Measurements from ENCODE around the gene TLCD2. TPM values are rescaled to one million over a fixed set of nuclear protein-coding genes. Genes with fewer than 3 reads are reported as not detected.

Gene TLCD2
- total and polyA plus RNA-seq, 2 of the 13 experiments (the other 11 are each of a cell fraction or from before 2014, with no cell fraction given) = 0.90 to 1.1 TPM

DNA sequence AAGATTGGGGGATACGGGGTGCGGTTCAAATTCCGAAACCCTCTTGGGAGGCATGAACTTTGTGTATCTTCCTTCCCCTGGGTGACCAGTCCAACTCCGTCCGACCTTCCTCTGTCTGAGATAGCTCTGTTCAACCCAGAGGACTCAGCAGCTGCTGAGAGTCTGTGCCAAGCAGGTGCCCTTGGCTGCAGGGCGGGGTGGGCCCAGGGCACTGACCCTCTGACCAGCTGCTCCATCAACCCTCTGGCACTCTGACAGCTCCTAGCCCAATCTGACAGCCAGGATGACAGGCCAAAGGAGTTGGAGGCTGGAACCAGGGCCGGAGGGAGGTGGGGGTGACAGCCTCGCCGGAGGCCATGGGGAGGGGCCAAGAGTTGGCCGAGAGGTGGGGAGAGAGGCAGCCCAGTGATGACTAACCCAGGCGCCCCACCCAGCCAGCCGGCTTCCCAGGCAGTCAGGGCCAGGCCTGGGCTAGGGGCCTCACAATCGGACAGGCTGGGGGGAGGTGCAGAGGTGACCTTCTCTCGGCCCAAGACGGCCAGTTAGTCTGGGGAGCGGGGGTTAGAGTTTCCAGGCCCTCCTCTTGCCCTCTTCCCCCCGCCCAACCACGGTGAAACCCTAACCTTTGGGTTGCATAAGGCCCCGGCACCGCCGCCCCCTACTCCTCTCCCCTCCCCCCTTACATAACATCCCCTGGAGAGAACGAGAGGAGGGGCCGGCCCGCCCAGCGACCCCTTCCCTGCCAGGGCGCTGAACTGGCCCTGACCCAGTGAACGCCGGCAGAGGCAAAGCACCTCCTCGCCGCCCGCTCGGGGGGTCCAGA lies 5.0 kb upstream of the TLCD2 start (continued):
- TF ChIP-seq, protein P1, sequence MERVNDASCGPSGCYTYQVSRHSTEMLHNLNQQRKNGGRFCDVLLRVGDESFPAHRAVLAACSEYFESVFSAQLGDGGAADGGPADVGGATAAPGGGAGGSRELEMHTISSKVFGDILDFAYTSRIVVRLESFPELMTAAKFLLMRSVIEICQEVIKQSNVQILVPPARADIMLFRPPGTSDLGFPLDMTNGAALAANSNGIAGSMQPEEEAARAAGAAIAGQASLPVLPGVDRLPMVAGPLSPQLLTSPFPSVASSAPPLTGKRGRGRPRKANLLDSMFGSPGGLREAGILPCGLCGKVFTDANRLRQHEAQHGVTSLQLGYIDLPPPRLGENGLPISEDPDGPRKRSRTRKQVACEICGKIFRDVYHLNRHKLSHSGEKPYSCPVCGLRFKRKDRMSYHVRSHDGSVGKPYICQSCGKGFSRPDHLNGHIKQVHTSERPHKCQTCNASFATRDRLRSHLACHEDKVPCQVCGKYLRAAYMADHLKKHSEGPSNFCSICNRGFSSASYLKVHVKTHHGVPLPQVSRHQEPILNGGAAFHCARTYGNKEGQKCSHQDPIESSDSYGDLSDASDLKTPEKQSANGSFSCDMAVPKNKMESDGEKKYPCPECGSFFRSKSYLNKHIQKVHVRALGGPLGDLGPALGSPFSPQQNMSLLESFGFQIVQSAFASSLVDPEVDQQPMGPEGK (CRISPR knock-in tag; IDR thresholded peaks at IDR 0.05) = peak; percentile 93
- TF ChIP-seq YEATS4 (CRISPR knock-in tag; IDR thresholded peaks at IDR 0.05; ENCODE audit: borderline replicate concordance) = peak; percentile 50; the same call in 1 of the 2 replicates
- 0 out of 2 replicates have a peak, but pooled peaks have one; percentile 23 for TF ChIP-seq ZKSCAN8 (CRISPR knock-in tag; IDR thresholded peaks at IDR 0.05; ENCODE audit: borderline replicate concordance)
- peak; percentile 32; the same call in 1 of the 2 replicates for TF ChIP-seq MED1 (CRISPR knock-in tag; IDR thresholded peaks at IDR 0.05)
- TF ChIP-seq THAP11 (CRISPR knock-in tag; IDR thresholded peaks at IDR 0.05) = peak; percentile 60; the same call in 1 of the 2 replicates
- TF ChIP-seq ZFX (CRISPR knock-in tag; IDR thresholded peaks at IDR 0.05; ENCODE audit: low read depth) = peak; percentile 3; the same call in 1 of the 2 replicates
- TF ChIP-seq EP300 (IDR thresholded peaks at IDR 0.05; ENCODE audit: low read depth in 2 of 2, low read length in 2 of 2) = peak in 1 of 2 experiments; percentile 39; a peak in 2 of 4 replicates
- TF ChIP-seq EP300 (CRISPR knock-in tag; IDR thresholded peaks at IDR 0.05; ENCODE audit: borderline replicate concordance) = no peak
- no peak for TF ChIP-seq HMG20A (CRISPR knock-in tag; IDR thresholded peaks at IDR 0.05; ENCODE audit: borderline replicate concordance)
- no peak for TF ChIP-seq MIER2 (CRISPR knock-in tag; IDR thresholded peaks at IDR 0.05)
- peak; percentile 21; the same call in 1 of the 2 replicates for TF ChIP-seq SALL1 (CRISPR knock-in tag; IDR thresholded peaks at IDR 0.05)
- TF ChIP-seq NCOA2 (CRISPR knock-in tag; IDR thresholded peaks at IDR 0.05) = peak; percentile 53
- TF ChIP-seq, protein P2, sequence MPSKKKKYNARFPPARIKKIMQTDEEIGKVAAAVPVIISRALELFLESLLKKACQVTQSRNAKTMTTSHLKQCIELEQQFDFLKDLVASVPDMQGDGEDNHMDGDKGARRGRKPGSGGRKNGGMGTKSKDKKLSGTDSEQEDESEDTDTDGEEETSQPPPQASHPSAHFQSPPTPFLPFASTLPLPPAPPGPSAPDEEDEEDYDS (CRISPR knock-in tag; IDR thresholded peaks at IDR 0.05) = 0 out of 2 replicates have a peak, but pooled peaks have one; percentile 54
- TF ChIP-seq ZNF567 (CRISPR knock-in tag; IDR thresholded peaks at IDR 0.05; ENCODE audit: borderline replicate concordance) = no peak
- TF ChIP-seq TBX2 (CRISPR knock-in tag; IDR thresholded peaks at IDR 0.05; ENCODE audit: borderline replicate concordance) = no peak; the same call in none of the 2 replicates
- TF ChIP-seq ZNF496 (CRISPR knock-in tag; IDR thresholded peaks at IDR 0.05; ENCODE audit: insufficient replicate concordance) = no peak
- TF ChIP-seq CAMTA2 (CRISPR knock-in tag; IDR thresholded peaks at IDR 0.05; ENCODE audit: borderline replicate concordance) = no peak
- no peak for TF ChIP-seq SOX13 (IDR thresholded peaks at IDR 0.05)
- peak; percentile 36 to 87; a peak in 1 of 4 replicates for TF ChIP-seq SOX13 (CRISPR knock-in tag; conservative IDR thresholded peaks at IDR 0.05 in 1 of 2, IDR thresholded peaks at IDR 0.05 in 1 of 2)
- no peak; the same call in 1 of the 2 replicates for TF ChIP-seq DPF2 (CRISPR knock-in tag; IDR thresholded peaks at IDR 0.05; ENCODE audit: borderline replicate concordance, low read depth)
- TF ChIP-seq, protein P3, sequence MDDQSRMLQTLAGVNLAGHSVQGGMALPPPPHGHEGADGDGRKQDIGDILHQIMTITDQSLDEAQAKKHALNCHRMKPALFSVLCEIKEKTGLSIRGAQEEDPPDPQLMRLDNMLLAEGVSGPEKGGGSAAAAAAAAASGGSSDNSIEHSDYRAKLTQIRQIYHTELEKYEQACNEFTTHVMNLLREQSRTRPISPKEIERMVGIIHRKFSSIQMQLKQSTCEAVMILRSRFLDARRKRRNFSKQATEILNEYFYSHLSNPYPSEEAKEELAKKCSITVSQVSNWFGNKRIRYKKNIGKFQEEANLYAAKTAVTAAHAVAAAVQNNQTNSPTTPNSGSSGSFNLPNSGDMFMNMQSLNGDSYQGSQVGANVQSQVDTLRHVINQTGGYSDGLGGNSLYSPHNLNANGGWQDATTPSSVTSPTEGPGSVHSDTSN (CRISPR knock-in tag; IDR thresholded peaks at IDR 0.05; ENCODE audit: borderline replicate concordance) = no peak
- TF ChIP-seq SPEN (CRISPR knock-in tag; IDR thresholded peaks at IDR 0.05; ENCODE audit: low read depth) = no peak
- peak; percentile 88; the same call in 1 of the 2 replicates for TF ChIP-seq ZFP82 (CRISPR knock-in tag; IDR thresholded peaks at IDR 0.05; ENCODE audit: borderline replicate concordance)

Measured in HepG2 (cell line).